ENCODE data around the gene CTU2. TPM values are rescaled to one million over a fixed set of nuclear protein-coding genes. Genes with fewer than 3 reads are reported as not detected.

The CTU2 gene
- total and polyA plus RNA-seq, 10 of the 15 experiments (the other 5 are each of a cell fraction or from before 2014, with no cell fraction given) = 0.32 to 44.5 (median 18.2) TPM

GRCh38 chr16:88732961-88733294, 26.6 kb downstream of the CTU2 start:
- DNase-seq (ENCODE audit: low read depth, low spot score) (no peak), FAIRE-seq (no peak), ATAC-seq (no peak)
- intact Hi-C loops (cut with micrococcal nuclease; ENCODE audit: unreplicated experiment) (no loop called here), in situ Hi-C loops (cut with MboI) (no loop called here)
- Histone ChIP-seq H3K36me3 (ENCODE audit: control insufficient read depth in 2 of 2, insufficient read depth in 2 of 2, low read length in 1 of 2) (peaks cover 9 to 43% of the 10 kb centered on the region in 2 experiments; a peak in 3 of 4 replicates), H3K79me2 (ENCODE audit: control insufficient read depth, insufficient read depth, low read length) (no peaks in the 10 kb centered on the region), H3K4me1 (ENCODE audit: control insufficient read depth, insufficient read depth, low read length) (peaks cover 3% of the 10 kb centered on the region; the same call in 1 of the 2 replicates), H4K20me1 (ENCODE audit: control insufficient read depth, insufficient read depth) (no peaks in the 10 kb centered on the region), H3K9ac (ENCODE audit: control insufficient read depth, insufficient read depth, low read length) (no peak overlapping the region), H3K27me3 (replicated peaks in 1 of 2; ENCODE audit: control insufficient read depth in 2 of 2, insufficient read depth in 2 of 2, low read length in 1 of 2) (no peaks in the 10 kb centered on the region), H3K4me2 (ENCODE audit: control insufficient read depth, insufficient read depth) (no peak overlapping the region), H3K9me3 (replicated peaks; ENCODE audit: control insufficient read depth, insufficient read depth, low read length) (no peaks in the 10 kb centered on the region), H3K27ac (ENCODE audit: control insufficient read depth, insufficient read depth) (no peak overlapping the region), H2AFZ (ENCODE audit: control insufficient read depth, low read depth, low read length) (no peak overlapping the region), H3K4me3 (no peak overlapping the region)
- ChIA-PET RAD21 (ENCODE audit: unreplicated experiment) (no interaction called here), CTCF (no interaction called here), SMC1A (ENCODE audit: uncharacterized antibody, unreplicated experiment) (interaction anchor here (0.6 kb wide), 1 partner anchor 52 kb away, joined by 3 read pairs; no protein-coding TSS in a partner anchor), POLR2A (no interaction called here)
- 81% methylated on average over 13 of the region's 13 CpGs for WGBS (ENCODE audit: insufficient coverage, insufficient replicate concordance, low lambda C conversion rate, missing lambda C conversion rate)
- TF ChIP-seq FOXK2 (IDR thresholded peaks at IDR 0.05) (no peak), BCLAF1 (IDR thresholded peaks at IDR 0.05) (no peak), POLR2A (IDR thresholded peaks at IDR 0.05; ENCODE audit: low read depth, low read length) (peak; percentile 33; the same call in 1 of the 2 replicates)
- BruUV-seq (replicated peaks) = no TSS peak

- ChIA-PET RAD21 (ENCODE audit: unreplicated experiment) (no interaction called here), CTCF (no interaction called here), POLR2A (no interaction called here), SMC1A (ENCODE audit: uncharacterized antibody, unreplicated experiment) (interaction anchor here (0.6 kb wide), 1 partner anchor 53 kb away, joined by 3 read pairs; no protein-coding TSS in a partner anchor)
- Histone ChIP-seq H3K9me3 (replicated peaks; ENCODE audit: control insufficient read depth, insufficient read depth, low read length) (no peaks in the 10 kb centered on the region), H3K79me2 (ENCODE audit: control insufficient read depth, insufficient read depth, low read length) (no peaks in the 10 kb centered on the region), H3K9ac (ENCODE audit: control insufficient read depth, insufficient read depth, low read length) (no peak overlapping the region), H3K36me3 (ENCODE audit: control insufficient read depth in 2 of 2, insufficient read depth in 2 of 2, low read length in 1 of 2) (peaks cover 9 to 46% of the 10 kb centered on the region in 2 experiments; a peak in 3 of 4 replicates), H3K4me3 (no peak overlapping the region), H3K27me3 (replicated peaks in 1 of 2; ENCODE audit: control insufficient read depth in 2 of 2, insufficient read depth in 2 of 2, low read length in 1 of 2) (no peaks in the 10 kb centered on the region), H3K4me2 (ENCODE audit: control insufficient read depth, insufficient read depth) (no peak overlapping the region), H4K20me1 (ENCODE audit: control insufficient read depth, insufficient read depth) (no peaks in the 10 kb centered on the region), H3K27ac (ENCODE audit: control insufficient read depth, insufficient read depth) (no peak overlapping the region), H3K4me1 (ENCODE audit: control insufficient read depth, insufficient read depth, low read length) (peaks cover 3% of the 10 kb centered on the region; the same call in 1 of the 2 replicates), H2AFZ (ENCODE audit: control insufficient read depth, low read depth, low read length) (no peak overlapping the region)
- FAIRE-seq (no peak), ATAC-seq (no peak), DNase-seq (ENCODE audit: low read depth, low spot score) (no peak)
- intact Hi-C loops (cut with micrococcal nuclease; ENCODE audit: unreplicated experiment) (no loop called here), in situ Hi-C loops (cut with MboI) (no loop called here)
- no TSS peak for BruUV-seq (replicated peaks)
- 79% methylated on average over 25 of the region's 27 CpGs for WGBS (ENCODE audit: insufficient coverage, insufficient replicate concordance, low lambda C conversion rate, missing lambda C conversion rate)
- TF ChIP-seq TCF12 (IDR thresholded peaks at IDR 0.05; ENCODE audit: low read depth, low read length) = no peak
- TF ChIP-seq IRF5 (IDR thresholded peaks at IDR 0.05; ENCODE audit: borderline replicate concordance) = no peak
- no peak for TF ChIP-seq CBX5 (IDR thresholded peaks at IDR 0.05; ENCODE audit: low read depth)
- TF ChIP-seq PKNOX1 (IDR thresholded peaks at IDR 0.05) = no peak
- TF ChIP-seq ZNF622 (IDR thresholded peaks at IDR 0.05) = no peak
- no peak for TF ChIP-seq MAX (IDR thresholded peaks at IDR 0.05; ENCODE audit: low read depth, low read length)
- no peak for TF ChIP-seq STAT1 (conservative IDR thresholded peaks at IDR 0.05)
Measured at GRCh38 chr16:88733630-88734360, 27.5 kb downstream of the CTU2 start.

Data from GM12878 (cell line).